Activated CD8-positive, alpha-beta memory T cell treated with anti-CD3 and anti-CD28 coated beads for 48 hours (primary cell): ENCODE results near the gene STUB1.
"Not testable (repeated sequence)": the region's sequence is repeated elsewhere in the genome, so short reads cannot be mapped to it uniquely, and the experiment has no call there.

Experiments used
- DNase-seq, 3 experiments: peaks; one replicate each; pipeline ENCODE4 v3.0.0-alpha.2; 2020; ENCODE audit warnings: low read depth in 2 of 3, low spot score in 2 of 3

The STUB1 gene

DNA sequence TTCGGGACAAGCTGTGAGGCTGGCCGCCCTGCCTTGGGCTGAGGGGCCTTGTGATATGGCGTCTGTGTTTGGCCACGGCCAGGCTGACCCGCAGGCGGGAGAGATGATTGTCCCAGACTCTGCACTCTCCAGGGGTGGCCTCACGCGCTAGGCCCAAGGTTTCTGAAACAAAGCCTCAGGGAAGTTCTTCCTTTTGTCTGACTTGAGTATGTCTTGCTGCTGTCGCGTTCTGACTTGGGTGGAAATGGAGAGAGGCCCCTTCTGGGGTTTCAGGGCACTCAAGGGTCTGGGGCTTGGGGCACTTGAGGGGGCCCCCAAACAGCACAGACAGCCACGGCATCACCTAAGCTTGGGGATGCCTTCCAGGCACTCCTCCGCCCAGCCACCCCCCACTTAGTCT lies 30.9 kb downstream of the STUB1 start:
- no peak for DNase-seq

- peak in 2 of 3 experiments; percentile 74 to 81 for DNase-seq
Observed at GRCh38 chr16:711548-712320, 31.5 kb downstream of the STUB1 start.

GRCh38 chr16:712740-713250 lies 32.6 kb downstream of the STUB1 start:
- not testable (repeated sequence) for DNase-seq

DNA sequence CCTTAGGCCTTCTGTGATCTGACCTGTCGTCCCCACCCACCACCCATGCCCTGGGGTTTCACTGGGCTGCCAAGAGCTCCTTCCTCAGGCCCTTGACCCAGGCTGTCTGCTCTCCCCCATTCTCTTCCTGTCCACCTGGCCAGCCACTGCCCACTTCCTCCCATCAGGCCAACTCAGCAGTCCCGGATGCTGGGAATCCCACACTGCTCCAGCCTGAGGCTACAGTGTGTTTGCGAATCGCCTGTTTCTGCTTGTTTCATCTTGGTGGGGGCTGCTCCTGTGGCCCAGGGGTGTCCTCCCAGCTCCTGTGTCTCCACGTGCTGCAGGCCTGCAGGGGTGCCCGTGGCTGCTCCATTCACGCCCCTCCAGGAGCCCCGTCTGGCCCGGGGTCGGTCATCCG lies 33.9 kb downstream of the STUB1 start:
- no peak for DNase-seq

DNA sequence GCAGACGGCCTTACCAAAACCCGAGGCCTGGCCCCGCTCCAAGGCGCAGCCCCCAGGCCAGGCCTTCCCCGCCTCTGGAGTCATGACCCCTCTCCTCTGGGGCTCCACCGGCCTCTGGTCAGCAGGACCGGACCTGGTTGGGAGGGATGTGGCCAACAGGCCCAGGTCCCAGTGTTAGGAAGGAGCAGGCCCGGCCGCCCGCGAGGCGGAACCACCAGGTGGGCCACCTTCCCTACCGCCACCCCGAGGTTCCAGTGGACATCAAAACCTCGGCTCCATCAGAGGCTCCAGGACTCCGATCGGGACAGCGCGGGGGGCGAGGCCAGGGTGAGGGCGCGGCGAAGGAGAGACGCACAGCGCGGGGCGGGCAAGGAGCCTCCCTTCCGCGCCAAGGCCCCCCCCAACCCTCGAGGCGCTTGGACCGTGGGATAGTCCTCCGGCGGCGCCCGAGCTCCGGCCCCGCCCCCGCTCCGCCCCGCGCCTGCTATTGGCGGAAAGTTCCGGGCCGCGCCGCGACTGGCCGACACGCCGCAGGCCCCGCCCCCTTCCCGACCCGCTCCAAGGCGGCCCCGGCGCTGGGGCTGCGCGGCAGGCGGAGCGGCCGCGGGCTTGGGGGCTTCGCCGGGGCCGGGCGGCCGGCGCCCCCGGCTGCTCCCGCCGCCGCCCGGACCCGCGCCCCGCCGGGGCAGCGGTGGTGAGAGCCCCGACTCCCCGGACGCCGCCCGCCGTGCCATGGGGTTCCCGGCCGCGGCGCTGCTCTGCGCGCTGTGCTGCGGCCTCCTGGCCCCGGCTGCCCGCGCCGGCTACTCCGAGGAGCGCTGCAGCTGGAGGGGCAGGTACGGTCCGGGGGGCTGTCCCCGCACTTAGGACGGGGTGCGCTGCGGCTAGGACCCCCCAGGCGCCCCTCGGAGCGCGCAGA lies 34.6 kb downstream of the STUB1 start, which contains the start of gene METRN:
METRN (plus strand) TSS at position 561 of the 919 bp plus-strand sequence; CDS start at position 733, 172 bp downstream.
- DNase-seq, result peak; percentile 73 to 88 (median 85)

- DNase-seq, result no peak
Observed at GRCh38 chr16:715477-716199, 35.4 kb downstream of the STUB1 start.

- DNase-seq, result no peak
Observed at GRCh38 chr16:716200-716568, 36.0 kb downstream of the STUB1 start.

DNA sequence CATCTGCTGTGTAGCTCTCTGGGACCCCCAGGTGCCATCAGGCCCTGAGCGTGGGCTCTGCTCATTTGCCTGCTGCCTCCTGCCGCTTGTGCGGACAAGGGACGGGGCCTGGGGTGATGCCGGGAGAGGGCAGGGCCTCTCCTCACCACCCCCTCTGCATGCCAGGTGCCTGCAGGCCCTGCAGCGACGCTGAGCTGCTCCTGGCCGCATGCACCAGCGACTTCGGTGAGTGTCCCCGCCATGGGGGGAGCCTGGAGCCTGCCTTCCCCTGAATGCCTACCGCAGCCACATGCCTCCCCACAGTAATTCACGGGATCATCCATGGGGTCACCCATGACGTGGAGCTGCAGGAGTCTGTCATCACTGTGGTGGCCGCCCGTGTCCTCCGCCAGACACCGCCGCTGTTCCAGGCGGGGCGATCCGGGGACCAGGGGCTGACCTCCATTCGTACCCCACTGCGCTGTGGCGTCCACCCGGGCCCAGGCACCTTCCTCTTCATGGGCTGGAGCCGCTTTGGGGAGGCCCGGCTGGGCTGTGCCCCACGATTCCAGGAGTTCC lies 36.6 kb downstream of the STUB1 start:
- no peak for DNase-seq

DNA sequence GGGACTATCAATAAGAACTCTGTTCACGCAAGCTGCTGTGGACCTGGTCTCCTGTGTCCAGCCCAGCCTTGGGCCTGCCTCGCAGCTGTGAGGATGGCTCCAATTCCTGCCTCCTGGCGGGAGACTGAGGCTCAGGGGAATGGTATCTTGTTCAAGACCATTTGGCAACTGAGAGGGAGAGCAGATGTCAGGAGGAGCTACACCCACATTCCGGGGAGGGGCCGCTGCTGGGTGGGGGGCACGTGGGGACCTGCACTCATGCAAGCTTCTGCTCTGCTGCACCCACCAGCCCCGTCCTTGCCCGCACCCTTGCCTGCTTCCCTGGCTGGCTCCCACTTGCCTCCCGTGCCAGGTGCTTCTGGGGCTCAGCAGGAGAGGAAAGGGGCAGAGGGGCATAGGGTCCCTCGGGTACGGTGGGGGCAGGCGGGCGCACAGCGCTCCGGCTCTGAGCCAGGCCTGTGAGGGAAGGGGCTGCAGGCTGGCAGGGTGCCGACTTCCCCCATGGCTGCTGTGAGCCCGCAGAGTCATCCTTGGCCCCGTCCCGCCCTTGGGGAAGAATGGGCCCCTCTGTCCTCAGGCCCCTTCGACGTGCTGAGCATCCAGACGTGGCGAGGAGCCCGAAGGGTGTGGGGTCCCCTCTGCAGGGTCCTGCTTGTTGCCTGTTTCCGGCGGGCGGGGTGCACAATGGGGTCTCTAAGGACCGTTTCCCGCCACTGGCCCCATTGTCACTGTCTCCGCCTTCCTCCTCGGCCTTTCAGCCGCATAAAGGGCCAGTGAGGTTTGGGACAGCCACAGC lies 37.4 kb downstream of the STUB1 start:
- DNase-seq, result no peak

GRCh38 chr16:718389-718788 lies 38.2 kb downstream of the STUB1 start:
- no peak for DNase-seq

GRCh38 chr16:718922-719321 lies 38.7 kb downstream of the STUB1 start:
- no peak for DNase-seq

- no peak for DNase-seq
Observed at GRCh38 chr16:719815-720446, 39.7 kb downstream of the STUB1 start.

GRCh38 chr16:720447-720989 lies 40.3 kb downstream of the STUB1 start:
- DNase-seq, result no peak

DNA sequence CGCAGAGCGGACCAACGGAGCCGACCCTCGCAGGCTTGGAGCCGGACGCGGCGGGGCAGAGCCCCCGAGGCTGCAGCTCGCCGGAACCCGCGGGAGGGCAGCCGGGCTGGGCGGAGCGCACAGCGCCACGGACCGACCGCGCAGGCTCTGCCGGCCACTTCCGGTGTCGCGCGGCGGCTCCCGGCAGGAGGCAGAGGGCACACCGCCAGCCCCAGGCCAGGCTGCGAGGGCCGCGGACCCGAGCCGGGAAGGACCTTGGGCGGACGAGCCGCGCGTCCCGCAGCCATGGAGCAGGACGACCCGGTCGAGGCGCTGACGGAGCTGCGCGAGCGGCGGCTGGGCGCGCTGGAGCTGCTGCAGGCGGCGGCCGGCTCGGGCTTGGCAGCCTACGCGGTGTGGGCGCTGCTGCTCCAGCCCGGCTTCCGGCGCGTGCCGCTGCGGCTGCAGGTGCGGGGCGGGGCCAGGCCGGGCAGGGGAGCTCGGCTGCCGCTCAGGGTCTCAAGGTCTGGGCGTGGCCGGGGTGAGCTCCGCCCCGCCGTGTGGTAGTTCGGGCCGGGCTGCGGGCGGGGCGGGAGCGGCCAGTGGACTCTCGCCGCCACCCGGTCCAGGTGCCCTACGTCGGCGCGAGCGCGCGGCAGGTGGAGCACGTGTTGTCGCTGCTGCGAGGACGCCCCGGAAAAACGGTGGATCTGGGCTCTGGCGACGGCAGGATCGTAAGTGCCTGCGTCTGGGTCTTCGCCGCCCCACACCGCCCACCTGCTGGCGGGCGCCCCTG lies 41.0 kb downstream of the STUB1 start, which contains the start of gene ANTKMT:
ANTKMT (plus strand) TSS at position 157 of the 775 bp plus-strand sequence; CDS start at position 286, 129 bp downstream.
- peak in 2 of 3 experiments; percentile 49 to 75 for DNase-seq

DNA sequence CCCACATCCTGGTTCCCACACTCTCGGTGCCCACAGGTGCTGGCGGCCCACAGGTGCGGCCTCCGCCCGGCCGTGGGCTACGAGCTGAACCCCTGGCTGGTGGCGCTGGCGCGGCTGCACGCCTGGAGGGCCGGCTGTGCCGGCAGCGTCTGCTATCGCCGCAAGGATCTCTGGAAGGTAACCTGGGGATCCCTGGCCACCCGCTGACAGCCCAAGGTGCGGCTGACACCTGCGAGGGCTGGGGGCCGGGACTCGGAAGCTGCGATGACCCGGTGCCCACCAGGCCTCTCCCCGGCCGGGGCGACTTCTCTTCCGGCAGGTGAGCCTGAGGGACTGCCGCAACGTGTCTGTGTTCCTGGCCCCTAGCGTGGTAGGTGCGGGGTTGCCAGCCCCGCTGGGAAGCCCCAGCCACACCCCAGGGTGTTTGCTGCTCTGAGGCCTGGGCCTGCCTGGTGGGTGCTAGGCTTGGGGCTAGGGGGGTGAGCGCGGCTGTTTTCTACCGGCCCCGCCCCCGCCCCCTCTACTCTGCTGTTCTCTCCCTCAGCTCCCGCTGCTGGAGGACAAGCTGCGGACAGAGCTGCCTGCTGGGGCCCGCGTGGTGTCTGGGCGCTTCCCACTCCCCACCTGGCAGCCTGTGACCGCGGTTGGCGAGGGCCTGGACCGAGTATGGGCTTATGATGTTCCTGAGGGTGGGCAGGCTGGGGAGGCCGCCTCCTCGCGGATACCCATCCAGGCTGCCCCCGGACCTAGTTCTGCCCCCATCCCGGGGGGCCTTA lies 41.7 kb downstream of the STUB1 start:
- no peak for DNase-seq

DNA sequence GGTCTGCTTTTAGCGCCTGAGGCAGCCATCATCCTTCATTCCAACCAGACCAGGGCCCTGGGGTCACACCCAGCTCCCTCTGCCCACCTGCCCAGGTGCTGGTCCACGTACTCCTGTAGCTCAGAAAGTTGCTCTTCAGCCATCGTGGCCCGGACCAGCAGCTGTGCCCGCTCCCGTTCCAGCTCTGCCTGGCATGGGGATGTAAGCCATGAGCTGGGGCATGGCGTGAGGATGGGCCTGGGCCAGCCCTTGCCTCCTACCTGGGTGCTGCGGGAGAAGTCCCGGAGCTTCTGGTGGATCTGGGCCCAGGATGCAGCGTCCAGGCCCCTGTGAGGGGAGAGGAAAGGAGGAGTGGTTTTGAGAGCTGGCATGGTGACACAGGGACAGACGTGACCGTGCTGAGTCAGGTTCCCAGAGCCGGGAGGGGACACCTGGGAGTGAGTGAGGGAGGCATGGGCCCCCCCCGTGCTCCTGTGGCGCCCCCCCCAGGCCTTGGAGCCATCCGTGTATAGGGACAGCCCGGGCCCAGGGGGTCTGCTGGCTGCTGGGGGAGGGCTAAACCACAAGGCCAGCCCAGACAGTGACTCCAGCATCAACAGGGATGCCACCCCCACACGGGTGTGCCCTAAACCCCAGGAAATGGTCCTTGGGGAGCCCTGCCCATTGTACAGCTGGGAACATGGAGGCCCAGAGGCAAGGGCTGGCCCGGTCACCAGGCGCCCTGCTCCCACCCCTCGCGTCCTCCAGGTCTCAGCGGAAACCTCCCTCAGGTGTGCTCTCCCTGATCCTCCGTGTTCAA lies 42.8 kb downstream of the STUB1 start:
- no peak for DNase-seq

DNA sequence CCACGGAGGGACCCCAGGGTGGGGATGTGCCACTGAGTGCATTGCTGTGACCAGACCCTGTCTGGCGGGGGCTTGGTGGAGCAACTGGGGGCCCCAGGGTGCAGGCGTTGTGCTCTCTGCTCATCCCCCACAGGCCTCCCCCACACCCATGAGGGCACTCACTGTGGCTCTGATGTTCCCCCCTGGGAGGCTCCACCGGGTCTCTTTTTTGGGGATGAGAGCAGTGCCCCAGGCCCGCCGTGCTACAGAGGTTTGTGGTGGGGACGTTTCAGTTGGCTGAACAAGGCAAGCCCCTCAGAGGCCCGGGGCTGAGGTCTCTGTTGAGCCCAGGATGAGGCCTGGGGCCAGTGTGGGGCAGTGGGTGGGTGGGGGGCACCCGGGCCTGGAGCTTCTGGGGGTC lies 43.5 kb downstream of the STUB1 start:
- no peak for DNase-seq
